IMR-90 (cell line): Measurements from ENCODE around the gene HSP90AB1. TPM values are rescaled to one million over a fixed set of nuclear protein-coding genes. Genes with fewer than 3 reads are reported as not detected.

Experiments used
- ATAC-seq: fragments of 200-7000 bp; cut with Tn5 transposase; 2 replicates; pipeline ENCODE4 v1.9.1; 2020; ENCODE audit warnings: low read depth, mild to moderate bottlenecking, moderate library complexity
- BruUV-seq: library from RNA; stranded (reverse); fragments of 400-500 nt; replicated peaks from 2 replicates; lab custom pipeline; 2021; lab: Mats Ljungman, UMichigan
- CTCF ChIA-PET: fragments of 300-600 bp; formaldehyde crosslinking; extraction: SDS; loops from one replicate; lab custom pipeline; 2021; ENCODE audit warnings: antibody characterized with exemption; lab: Yijun Ruan, JAX
- POLR2A ChIA-PET: fragments of 300-600 bp; sonication (Branson Sonifier 250); formaldehyde crosslinking; loops from one replicate; lab custom pipeline; 2022; ENCODE audit warnings: antibody characterized with exemption; ENCODE audit not compliant: unreplicated experiment; lab: Charles Lee
- DNase-seq: peaks from one replicate; pipeline ENCODE4 v3.0.0; 2013
- H2AFZ ChIP-seq: replicated peaks from 2 replicates; pipeline ENCODE3; 2013; ENCODE audit warnings: low read length, mild to moderate bottlenecking; ENCODE audit not compliant: poor library complexity
- H2AK5ac ChIP-seq: 2 replicates; pipeline ENCODE4 v1.6.1; 2013; ENCODE audit warnings: low read depth, low read length, inconsistent platforms
- H2AK9ac ChIP-seq: replicated peaks from 2 replicates; pipeline ENCODE3; 2013; ENCODE audit warnings: mild to moderate bottlenecking, low read depth, low read length, moderate library complexity; ENCODE audit not compliant: poor library complexity
- H2BK120ac ChIP-seq: 2 replicates; pipeline ENCODE4 v1.6.1; 2013; ENCODE audit warnings: low read depth, low read length, inconsistent platforms
- H2BK15ac ChIP-seq: 3 replicates; pipeline ENCODE4 v1.6.1; 2013; ENCODE audit warnings: low read depth, low read length, inconsistent platforms
- H2BK20ac ChIP-seq: 2 replicates; pipeline ENCODE4 v1.6.1; 2013; ENCODE audit warnings: low read depth, mild to moderate bottlenecking, inconsistent platforms, low read length, moderate library complexity
- H2BK5ac ChIP-seq: 2 replicates; pipeline ENCODE4 v1.6.1; 2013; ENCODE audit warnings: mild to moderate bottlenecking, low read depth, low read length, inconsistent platforms; ENCODE audit not compliant: poor library complexity, severe bottlenecking
- H3K14ac ChIP-seq: replicated peaks from 2 replicates; pipeline ENCODE4 v1.6.1; 2013; ENCODE audit warnings: low read depth, low read length, inconsistent platforms
- H3K18ac ChIP-seq: 2 replicates; pipeline ENCODE4 v1.6.1; 2013; ENCODE audit warnings: low read depth, low read length, control low read depth
- H3K23ac ChIP-seq: 2 replicates; pipeline ENCODE4 v1.6.1; 2013; ENCODE audit warnings: low read depth, low read length, inconsistent platforms
- H3K27ac ChIP-seq: 2 replicates; pipeline ENCODE4 v1.5.1; 2013; ENCODE audit warnings: mild to moderate bottlenecking, control low read depth, low read length; ENCODE audit not compliant: insufficient read depth
- H3K27me3 ChIP-seq: 2 replicates; pipeline ENCODE4 v1.6.1; 2013; ENCODE audit warnings: low read length; ENCODE audit not compliant: control insufficient read depth, insufficient read depth
- H3K36me3 ChIP-seq: 2 replicates; pipeline ENCODE4 v1.6.1; 2013; ENCODE audit warnings: low read length, mixed read lengths; ENCODE audit not compliant: control insufficient read depth, insufficient read depth
- H3K4ac ChIP-seq: 2 replicates; pipeline ENCODE4 v1.6.1; 2013; ENCODE audit warnings: low read depth, low read length, inconsistent platforms
- H3K4me1 ChIP-seq: 2 replicates; pipeline ENCODE4 v1.6.1; 2013; ENCODE audit warnings: low read length, mixed read lengths; ENCODE audit not compliant: control insufficient read depth, insufficient read depth
- H3K4me2 ChIP-seq: 2 replicates; pipeline ENCODE4 v1.6.1; 2013; ENCODE audit warnings: low read depth, mild to moderate bottlenecking, control low read depth, low read length, moderate library complexity
- H3K4me3 ChIP-seq: 2 replicates; pipeline ENCODE4 v1.5.1; 2013; ENCODE audit warnings: low read depth, mild to moderate bottlenecking, control low read depth, low read length, moderate library complexity; ENCODE audit not compliant: insufficient read depth
- H3K56ac ChIP-seq: 2 replicates; pipeline ENCODE4 v1.6.1; 2013; ENCODE audit warnings: low read length, inconsistent platforms; ENCODE audit not compliant: insufficient read depth; ENCODE audit errors: extremely low read depth
- H3K79me1 ChIP-seq, 2 experiments: 2 replicates each; pipeline ENCODE4 v1.6.1; 2013; ENCODE audit warnings: low read length in 2 of 2, inconsistent platforms in 1 of 2, low read depth in 1 of 2
- H3K9ac ChIP-seq: 2 replicates; pipeline ENCODE4 v1.6.1; 2013; ENCODE audit warnings: low read depth, low read length, control low read depth
- H3K9me1 ChIP-seq: 2 replicates; pipeline ENCODE4 v1.6.1; 2013; ENCODE audit warnings: low read length, inconsistent platforms; ENCODE audit not compliant: insufficient read depth
- H3K9me3 ChIP-seq: 2 replicates; pipeline ENCODE4 v1.6.1; 2013; ENCODE audit warnings: low read length; ENCODE audit not compliant: control insufficient read depth, insufficient read depth
- H4K20me1 ChIP-seq: 2 replicates; pipeline ENCODE4 v1.6.1; 2013; ENCODE audit warnings: low read length, inconsistent platforms; ENCODE audit not compliant: insufficient read depth
- H4K5ac ChIP-seq: 2 replicates; pipeline ENCODE4 v1.6.1; 2013; ENCODE audit warnings: mild to moderate bottlenecking, low read depth, low read length, control low read depth
- H4K8ac ChIP-seq, 2 experiments: 2 replicates each; pipeline ENCODE4 v1.6.1; 2013; ENCODE audit warnings: low read depth in 2 of 2, low read length in 2 of 2, control low read depth in 1 of 2, inconsistent platforms in 1 of 2
- H4K91ac ChIP-seq: 2 replicates; pipeline ENCODE4 v1.6.1; 2013; ENCODE audit warnings: low read depth, low read length, inconsistent platforms; ENCODE audit not compliant: insufficient read depth
- BHLHE40 ChIP-seq: fragments of 150-350 bp; IDR thresholded peaks from 2 replicates; pipeline ENCODE4 v1.6.1; 2016; ENCODE audit warnings: mild to moderate bottlenecking, low read depth, low read length
- CHD1 ChIP-seq: IDR thresholded peaks from 2 replicates; pipeline ENCODE4 v1.6.1; 2012; ENCODE audit warnings: low read depth, low read length, improper control_type of control experiment
- CTCF ChIP-seq: conservative IDR thresholded peaks from 2 replicates; pipeline ENCODE4 v1.5.1; 2012; ENCODE audit warnings: mild to moderate bottlenecking, low read depth, low read length, improper control_type of control experiment
- FOS ChIP-seq: fragments of 150-350 bp; IDR thresholded peaks from 2 replicates; pipeline ENCODE4 v1.6.1; 2016; ENCODE audit warnings: low read depth, low read length
- MAFK ChIP-seq: IDR thresholded peaks from 2 replicates; pipeline ENCODE4 v1.6.1; 2012; ENCODE audit warnings: low read depth, low read length, improper control_type of control experiment
- MXI1 ChIP-seq: IDR thresholded peaks from 2 replicates; pipeline ENCODE4 v1.6.1; 2012; ENCODE audit warnings: low read depth, mild to moderate bottlenecking, low read length, moderate library complexity, borderline replicate concordance
- NFE2L2 ChIP-seq: fragments of 150-350 bp; IDR thresholded peaks from 2 replicates; pipeline ENCODE4 v1.6.1; 2016; ENCODE audit warnings: low read depth, mild to moderate bottlenecking, low read length
- POLR2A ChIP-seq: IDR thresholded peaks from 2 replicates; pipeline ENCODE4 v1.6.1; 2012; ENCODE audit warnings: mild to moderate bottlenecking, low read depth, low read length
- RAD21 ChIP-seq: IDR thresholded peaks from 2 replicates; pipeline ENCODE4 v1.6.1; 2012; ENCODE audit warnings: low read length, improper control_type of control experiment
- RCOR1 ChIP-seq: IDR thresholded peaks from 2 replicates; pipeline ENCODE4 v1.6.1; 2012; ENCODE audit warnings: mild to moderate bottlenecking, low read length, improper control_type of control experiment; ENCODE audit not compliant: insufficient replicate concordance
- SMC3 ChIP-seq: fragments of 150-350 bp; IDR thresholded peaks from 2 replicates; pipeline ENCODE4 v1.6.1; 2016; ENCODE audit warnings: low read depth, mild to moderate bottlenecking, antibody characterized with exemption, low read length, moderate library complexity
- USF2 ChIP-seq: fragments of 150-350 bp; IDR thresholded peaks from 2 replicates; pipeline ENCODE4 v1.6.1; 2017; ENCODE audit warnings: mild to moderate bottlenecking, antibody characterized with exemption, low read length, low read depth
- WGBS, 2 experiments: methylation state at CpG; one replicate each; pipeline versions ENCODE4 v1.1.5 to v1.1.7; 2013; ENCODE audit warnings: missing lambda C conversion rate in 2 of 2; ENCODE audit not compliant: insufficient read length in 1 of 2; ENCODE audit errors: extremely low coverage in 2 of 2; 5-methylcytosine and 5-hydroxymethylcytosine counted together
- dilution Hi-C: fragments of 300-500 bp; cut with HindIII; formaldehyde crosslinking; loops from one replicate; pipeline ENCODE4 v1.14.3; 2018; ENCODE audit warnings: low sequenced_read_pairs; ENCODE audit not compliant: unreplicated experiment
- in situ Hi-C: fragments of 300-500 bp; cut with MboI; formaldehyde crosslinking; loops from 3 replicates; pipeline ENCODE4 v1.14.3; 2019; ENCODE audit warnings: low sequenced_read_pairs, inconsistent platforms, mixed read lengths
- intact Hi-C: fragments of 100-400 bp; cut with micrococcal nuclease; formaldehyde crosslinking; loops from 2 replicates; pipeline ENCODE4 v1.10.0; 2022
- polyA plus RNA-seq, 3 experiments: library from polyadenylated mRNA; depleted of rRNA; stranded (reverse); fragments of >200 nt; gene quantifications; 2 replicates each; pipeline ENCODE4 v1.2.3, GENCODE V29; 2012; ENCODE audit warnings: low replicate concordance in 1 of 3
- total RNA-seq: library from RNA; depleted of rRNA; stranded (reverse); fragments of >200 nt; gene quantifications from 2 replicates; pipeline ENCODE4 v1.2.3, GENCODE V29; 2012
- TF ChIP-seq, protein P1 (sequence below): fragments of 150-350 bp; IDR thresholded peaks from 2 replicates; pipeline ENCODE4 v1.6.1; 2016; ENCODE audit warnings: low read depth, mild to moderate bottlenecking, low read length, moderate library complexity, borderline replicate concordance

HSP90AB1 gene
- total and polyA plus RNA-seq, 2 of the 4 experiments (the other 2 are of a cell fraction), result 887 to 1,307 TPM

DNA sequence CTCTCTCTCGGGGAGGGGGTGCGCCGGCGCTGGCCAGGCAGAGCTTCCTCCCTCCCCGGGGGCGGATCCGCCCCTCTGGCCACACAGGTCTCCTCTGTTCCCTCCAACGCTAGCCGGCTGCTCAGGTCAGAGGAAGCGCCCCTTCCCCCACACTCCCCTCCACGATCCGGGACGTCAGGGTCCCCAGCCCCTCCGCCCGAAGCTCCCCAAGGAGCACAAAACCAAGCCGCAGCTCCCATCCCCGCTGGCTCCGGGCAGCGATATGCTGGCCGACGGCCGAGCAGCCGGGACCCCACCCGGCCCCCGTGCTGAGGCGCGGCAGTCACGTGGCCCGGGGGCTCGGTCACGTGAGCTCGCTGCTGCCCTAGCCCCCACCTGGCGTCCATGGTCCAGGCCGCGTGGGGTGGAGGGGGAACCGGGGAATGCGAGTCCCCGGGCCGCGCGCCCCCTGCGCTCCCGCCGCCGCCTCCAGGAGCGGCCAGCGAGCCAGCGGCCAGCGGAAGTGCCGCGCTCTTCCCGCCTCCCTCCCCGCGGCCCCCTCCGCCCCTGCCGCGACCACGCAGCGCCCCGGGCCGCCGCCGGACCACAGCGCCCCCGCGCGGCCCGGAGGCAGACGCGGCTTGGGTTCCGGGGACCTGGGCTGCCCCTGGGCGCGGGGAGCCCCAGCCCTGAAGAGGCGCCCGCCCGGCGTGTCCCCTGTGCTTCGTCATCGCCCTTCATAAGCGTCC lies 10.3 kb downstream of the HSP90AB1 start, which contains the start of gene SLC35B2:
Gene SLC35B2 (minus strand): TSS at position 504 of the 728 bp plus-strand sequence. CDS start 118 bp downstream, at position 386.
- in situ Hi-C loops (no loop called here), intact Hi-C loops (no loop called here), dilution Hi-C loops (no loop called here)
- Histone ChIP-seq H2BK5ac (peak within 1 kb of the TSS; percentile 89), H2BK15ac (peak within 1 kb of the TSS; percentile 72; the same call in 2 of the 3 replicates), H3K18ac (peak within 1 kb of the TSS; percentile 83), H4K5ac (peak within 1 kb of the TSS; percentile 98), H2AK9ac (peak within 1 kb of the TSS; percentile 98), H2BK20ac (no peak within 1 kb of the TSS; the same call in 1 of the 2 replicates), H2BK120ac (peak within 1 kb of the TSS; percentile 94), H3K9ac (peak within 1 kb of the TSS; percentile 94), H3K4me2 (peak within 1 kb of the TSS; percentile 99), H4K91ac (peak within 1 kb of the TSS; percentile 84), H3K4ac (peak within 1 kb of the TSS; percentile 97), H4K8ac (peak within 1 kb of the TSS; percentile 94 to 98), H3K27me3 (no peaks in the 10 kb centered on the region), H3K27ac (peak within 1 kb of the TSS; percentile 94), H3K36me3 (peaks cover 41% of the 10 kb centered on the region), H3K4me1 (peaks cover 8% of the 10 kb centered on the region), H3K9me1 (peaks cover 7% of the 10 kb centered on the region; the same call in 1 of the 2 replicates), H3K9me3 (no peaks in the 10 kb centered on the region), H4K20me1 (peaks cover 45% of the 10 kb centered on the region), H3K79me1 (peaks cover 9 to 59% of the 10 kb centered on the region in 2 experiments), H2AFZ (peak within 1 kb of the TSS; percentile 98), H2AK5ac (peak within 1 kb of the TSS; percentile 90), H3K56ac (peak within 1 kb of the TSS; percentile 79), H3K23ac (peak within 1 kb of the TSS; percentile 99), H3K14ac (peak within 1 kb of the TSS; percentile 100), H3K4me3 (peak within 1 kb of the TSS; percentile 94)
- ATAC-seq (peak; percentile 85), DNase-seq (peak; percentile 67)
- WGBS, 2 experiments, result 2% methylated on average over 44 of the region's 80 CpGs; no CpG with 5 or more reads in 1 of the 2 experiments
- CTCF ChIA-PET, result interaction anchor here (0.8 to 1.6 kb wide), 8 partner anchors 9 to 88 kb away, joined by 3 to 6 read pairs (median 4); no protein-coding TSS in a partner anchor
- POLR2A ChIA-PET, result interaction anchor here (2.0 kb wide), 1 partner anchor 10 kb away, joined by 27 read pairs; the partner anchor contains the start of gene HSP90AB1
- BruUV-seq, result no TSS peak
- no peak for TF ChIP-seq CHD1
- peak; percentile 65 for TF ChIP-seq POLR2A
- TF ChIP-seq NFE2L2, result no peak
- TF ChIP-seq CTCF, result peak; percentile 75
- TF ChIP-seq USF2, result peak; percentile 99
- TF ChIP-seq, protein P1, sequence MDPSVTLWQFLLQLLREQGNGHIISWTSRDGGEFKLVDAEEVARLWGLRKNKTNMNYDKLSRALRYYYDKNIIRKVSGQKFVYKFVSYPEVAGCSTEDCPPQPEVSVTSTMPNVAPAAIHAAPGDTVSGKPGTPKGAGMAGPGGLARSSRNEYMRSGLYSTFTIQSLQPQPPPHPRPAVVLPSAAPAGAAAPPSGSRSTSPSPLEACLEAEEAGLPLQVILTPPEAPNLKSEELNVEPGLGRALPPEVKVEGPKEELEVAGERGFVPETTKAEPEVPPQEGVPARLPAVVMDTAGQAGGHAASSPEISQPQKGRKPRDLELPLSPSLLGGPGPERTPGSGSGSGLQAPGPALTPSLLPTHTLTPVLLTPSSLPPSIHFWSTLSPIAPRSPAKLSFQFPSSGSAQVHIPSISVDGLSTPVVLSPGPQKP, result no peak
- peak; percentile 12; the same call in 1 of the 2 replicates for TF ChIP-seq SMC3
- TF ChIP-seq RCOR1, result no peak
- TF ChIP-seq MXI1, result peak; percentile 74
- no peak for TF ChIP-seq MAFK
- peak; percentile 83; the same call in 1 of the 2 replicates for TF ChIP-seq FOS
- peak; percentile 45 for TF ChIP-seq RAD21
- peak; percentile 90 for TF ChIP-seq BHLHE40
